Hematopoietic multipotent progenitor cell (in vitro differentiated cells): ENCODE data around the gene MOB3B. TPM values are rescaled to one million over a fixed set of nuclear protein-coding genes. Genes with fewer than 3 reads are reported as not detected.
"Not testable (repeated sequence)": the region's sequence is repeated elsewhere in the genome, so short reads cannot be mapped to it uniquely, and the experiment has no call there.

Experiments used
- DNase-seq, 3 donors: peaks; one replicate each; pipeline ENCODE4 v3.0.0-alpha.2; 2011 to 2015; ENCODE audit warnings: low read depth in 2 of 3, low spot score in 2 of 3
- total RNA-seq: library from RNA; depleted of rRNA; stranded (reverse); fragments of >200 nt; gene quantifications from one replicate; pipeline ENCODE4 v1.2.3, GENCODE V29; 2012

The MOB3B gene
- total RNA-seq, 1 donor: 0.54 TPM

- DNase-seq: no peak
Measured at GRCh38 chr9:27482709-27483108, 46.9 kb downstream of the MOB3B start.

DNA sequence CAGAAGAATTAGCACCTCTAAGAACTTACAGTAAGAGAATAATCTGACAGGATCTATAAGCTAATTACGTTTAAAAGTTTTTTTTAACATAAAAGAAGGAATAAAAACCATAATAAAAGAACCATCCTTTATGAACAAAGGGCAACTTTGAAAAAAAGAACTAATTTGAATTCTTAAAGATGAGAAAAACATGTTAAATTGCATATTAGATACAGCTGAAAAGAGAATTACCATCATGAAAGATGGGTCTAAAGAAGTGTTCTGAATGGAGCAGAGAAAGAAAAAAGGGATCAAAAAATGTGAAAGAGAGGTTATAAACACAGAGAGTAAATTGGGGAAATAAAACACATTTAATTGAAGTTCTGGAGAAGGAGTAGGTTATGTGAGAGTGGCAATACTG is 51.3 kb downstream of the MOB3B start:
- DNase-seq: no peak

DNA sequence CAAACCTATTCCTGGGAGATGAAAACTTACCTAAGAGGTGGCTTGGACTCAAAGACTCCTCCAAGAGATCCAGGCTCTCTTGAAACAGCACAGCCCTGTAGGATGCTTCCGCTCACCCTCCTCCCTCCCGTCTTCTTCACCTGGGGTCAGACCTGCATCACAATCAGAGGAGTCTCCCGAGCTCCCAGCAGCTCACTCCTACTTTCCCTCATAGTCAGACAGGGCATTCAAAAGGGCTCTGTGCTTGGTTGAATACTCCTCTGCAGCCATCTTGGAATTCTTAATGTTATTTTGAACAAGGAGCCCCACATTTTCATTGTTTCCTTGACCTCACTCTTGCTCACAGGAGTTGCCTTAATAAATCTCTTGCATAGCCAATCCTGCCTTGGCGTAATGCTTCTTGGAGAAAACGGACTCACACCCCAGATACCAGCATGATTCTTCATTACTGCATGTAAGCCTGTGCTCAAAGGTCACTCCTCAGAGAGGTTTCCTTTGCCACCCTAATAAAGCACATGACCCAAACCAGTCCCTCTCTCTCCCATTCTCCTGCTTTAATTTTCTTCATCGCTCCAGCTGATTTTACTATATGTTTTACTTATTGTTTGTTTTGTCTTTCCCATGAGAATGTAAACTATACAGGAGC is 52.6 kb downstream of the MOB3B start:
- no peak for DNase-seq

DNA sequence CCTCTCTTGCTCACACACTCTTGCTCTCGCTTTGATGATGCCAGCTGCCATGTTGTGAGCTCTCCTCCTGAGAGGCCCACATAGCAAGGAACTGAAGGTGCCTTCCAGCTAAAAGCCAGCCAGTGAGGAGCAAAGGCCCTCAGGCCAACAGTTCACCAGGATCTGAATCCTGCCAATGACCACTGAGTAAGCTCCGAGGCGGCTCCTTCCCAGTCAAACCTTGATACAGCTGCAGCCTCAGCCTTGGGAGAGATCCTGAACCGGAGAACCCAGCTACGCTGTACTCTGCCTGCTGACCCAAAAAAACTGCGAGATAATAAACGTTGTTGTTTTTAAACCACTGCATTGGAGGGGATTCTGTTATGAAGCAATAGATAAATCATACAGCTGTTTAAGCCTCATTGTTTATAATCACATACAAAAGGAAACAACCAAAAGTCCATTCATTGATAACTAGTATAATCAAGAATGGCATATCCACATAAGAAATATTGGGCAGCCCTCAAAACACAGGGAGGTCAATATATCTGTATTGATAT is 54.5 kb downstream of the MOB3B start:
- no peak for DNase-seq

DNA sequence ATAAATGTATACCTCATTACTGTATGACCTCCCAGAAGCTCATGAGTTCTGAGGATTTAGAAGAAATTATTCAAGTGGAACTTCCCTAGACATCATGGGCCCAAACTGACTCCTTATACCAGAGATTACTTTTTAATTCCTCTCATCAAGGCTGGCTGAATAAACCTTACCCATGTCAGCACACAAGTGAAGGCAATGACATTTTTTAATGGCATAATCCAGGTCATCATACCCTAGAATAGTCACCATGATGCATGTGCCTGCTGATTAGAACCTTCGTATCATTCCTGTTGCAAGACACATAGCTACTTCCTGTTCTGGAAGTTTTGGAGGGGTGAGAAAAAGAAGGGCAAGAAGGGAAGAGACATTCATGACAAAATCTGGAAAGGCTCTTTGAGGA is 55.3 kb downstream of the MOB3B start:
- DNase-seq: no peak

- DNase-seq: no peak
Measured at GRCh38 chr9:27473111-27473529, 56.5 kb downstream of the MOB3B start.

DNA sequence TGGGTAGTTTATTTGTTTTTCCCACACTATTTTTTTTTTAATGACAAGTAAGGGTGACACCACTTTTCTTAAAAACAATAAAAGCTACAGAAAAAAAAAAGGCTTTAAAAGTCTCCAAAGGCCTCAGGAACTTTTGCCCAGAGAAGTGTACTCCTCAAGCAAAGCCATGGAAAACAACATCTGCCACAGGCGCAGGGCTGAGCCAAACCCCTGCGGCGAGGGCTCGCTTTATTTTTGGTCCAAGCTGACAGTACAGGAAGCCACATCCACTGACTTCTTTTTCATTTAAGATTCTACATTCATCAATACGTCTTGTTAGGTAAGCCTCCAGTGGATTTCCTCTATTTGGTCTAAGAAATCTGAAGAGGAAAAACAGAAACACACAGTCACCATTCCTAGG is 57.4 kb downstream of the MOB3B start:
- peak in 1 of 3 donors; percentile 17 for DNase-seq

- DNase-seq: no peak
Measured at GRCh38 chr9:27471789-27472188, 57.8 kb downstream of the MOB3B start.

GRCh38 chr9:27471366-27471765 is 58.2 kb downstream of the MOB3B start:
- DNase-seq: no peak

- no peak for DNase-seq
Measured at GRCh38 chr9:27470291-27470856, 59.2 kb downstream of the MOB3B start.

GRCh38 chr9:27469550-27469949 is 60.1 kb downstream of the MOB3B start:
- no peak for DNase-seq

- peak in 1 of 3 donors; percentile 46 for DNase-seq
Measured at GRCh38 chr9:27468462-27469110, 61.0 kb downstream of the MOB3B start.

DNA sequence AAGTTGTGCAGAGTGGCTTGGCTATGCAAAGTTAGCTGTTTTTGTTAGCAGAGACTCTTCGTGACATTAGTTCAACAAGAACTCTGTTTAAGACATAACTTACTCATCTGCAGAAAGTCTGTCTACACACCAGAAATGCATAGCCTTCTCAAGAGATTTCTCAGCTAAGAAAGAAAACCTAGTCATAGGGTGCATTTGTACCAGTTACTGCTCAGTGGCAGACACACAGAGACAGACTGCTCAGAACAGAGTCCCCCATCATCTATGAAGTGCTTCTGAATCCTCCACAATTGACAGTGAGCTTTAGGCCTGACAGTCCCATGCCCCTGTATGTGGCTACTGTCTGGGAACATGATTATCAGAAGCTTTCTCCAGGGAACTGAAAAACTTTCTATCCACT is 61.6 kb downstream of the MOB3B start:
- DNase-seq: no peak

- DNase-seq: no peak
Measured at GRCh38 chr9:27467486-27467885, 62.1 kb downstream of the MOB3B start.

- not testable (repeated sequence) for DNase-seq
Measured at GRCh38 chr9:27466516-27466915, 63.1 kb downstream of the MOB3B start.

GRCh38 chr9:27464950-27465349 is 64.7 kb downstream of the MOB3B start:
- DNase-seq: not testable (repeated sequence)

GRCh38 chr9:27462846-27463245 is 66.8 kb downstream of the MOB3B start:
- DNase-seq: no peak

DNA sequence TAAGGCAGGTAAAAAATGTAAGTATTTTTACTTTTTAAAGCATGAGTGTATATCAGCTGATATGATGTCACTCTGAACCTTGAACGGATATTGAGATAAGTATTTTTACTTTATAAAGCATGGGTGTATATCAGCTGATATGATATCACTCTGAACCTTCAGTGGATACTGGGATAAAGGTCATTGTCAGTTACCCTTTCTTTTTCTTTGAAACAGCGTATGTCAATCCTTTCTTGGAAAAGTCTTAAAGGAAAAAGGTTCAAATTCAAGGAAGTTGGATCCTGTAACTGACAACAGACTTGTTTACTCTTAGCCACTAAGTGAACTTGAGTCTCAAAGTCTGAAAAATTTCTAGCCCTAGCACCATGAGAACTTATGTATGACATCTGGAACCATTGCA is 67.2 kb downstream of the MOB3B start:
- DNase-seq: no peak

DNA sequence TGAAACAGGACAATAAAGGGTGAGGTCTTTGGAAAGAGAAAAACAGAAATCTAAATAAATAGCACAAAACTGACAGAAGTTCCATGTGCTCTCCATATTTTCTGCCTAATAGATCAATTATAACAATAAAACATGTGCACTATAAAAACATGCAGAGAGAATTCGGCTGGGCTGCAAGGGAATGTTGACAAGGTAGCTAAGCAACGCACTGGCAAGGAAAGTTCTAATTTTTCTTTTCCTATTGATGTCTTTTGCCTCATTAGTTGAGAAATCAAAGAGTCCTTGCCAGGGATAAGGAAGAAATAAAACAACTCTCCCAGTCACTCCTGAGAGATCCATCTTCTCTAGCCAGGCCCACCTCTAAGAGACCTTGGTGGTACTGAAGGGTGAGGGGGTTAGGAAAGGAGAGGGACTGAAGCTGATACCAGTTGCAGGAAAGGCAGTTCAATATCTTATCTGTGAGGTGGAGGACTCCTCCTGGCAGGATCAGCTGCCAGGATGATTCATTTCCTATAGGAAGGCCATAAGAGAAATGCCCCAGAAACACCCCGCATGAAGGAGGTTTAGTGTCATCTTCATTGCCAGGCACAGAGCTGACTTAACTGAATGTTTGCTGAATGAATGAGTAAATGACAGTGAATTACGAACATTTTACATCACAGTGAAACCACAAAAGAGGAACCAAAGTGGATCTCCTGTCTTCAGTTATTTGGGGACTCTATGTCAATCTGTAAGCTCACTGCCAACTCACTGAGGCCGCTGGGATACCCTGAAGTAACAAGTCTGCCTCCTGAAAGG is 69.2 kb downstream of the MOB3B start:
- peak in 2 of 3 donors; percentile 55 to 79 for DNase-seq

GRCh38 chr9:27457445-27457844 is 72.2 kb downstream of the MOB3B start:
- DNase-seq: peak in 2 of 3 donors; percentile 22 to 32
